HFFc6 (cell line): ENCODE measurements around the gene PIN1. TPM values are rescaled to one million over a fixed set of nuclear protein-coding genes. Genes with fewer than 3 reads are reported as not detected.

Experiments
- DNase-seq: peaks from one replicate; pipeline ENCODE4 v3.0.0-alpha.2; 2018
- H3K27ac Mint-ChIP-seq: 2 replicates; pipeline ENCODE4 v1.8.0; 2020; ENCODE audit warnings: mild to moderate bottlenecking, mixed read lengths
- H3K27me3 Mint-ChIP-seq: 2 replicates; pipeline ENCODE4 v1.8.0; 2021; ENCODE audit warnings: mild to moderate bottlenecking, moderate library complexity, mixed read lengths; ENCODE audit not compliant: insufficient read depth
- H3K36me3 Mint-ChIP-seq: 2 replicates; pipeline ENCODE4 v1.8.0; 2021; ENCODE audit warnings: low read depth, mixed read lengths
- H3K4me1 Mint-ChIP-seq: 2 replicates; pipeline ENCODE4 v1.8.0; 2020; ENCODE audit warnings: low read depth, mixed read lengths
- H3K4me3 Mint-ChIP-seq: 2 replicates; pipeline ENCODE4 v1.8.0; 2020; ENCODE audit warnings: mild to moderate bottlenecking, moderate library complexity, mixed read lengths
- H3K9me3 Mint-ChIP-seq: 2 replicates; pipeline ENCODE4 v1.8.0; 2020; ENCODE audit warnings: mild to moderate bottlenecking, mixed read lengths
- total RNA-seq, 6 experiments: library from RNA; stranded (reverse); fragmentation: NEBNext Ultra II Directional; extraction: Animal tissue kit (Norgen Biotek cat#: 25700); gene quantifications; 2 replicates in 1 of 6; 3 replicates in 5 of 6; pipeline ENCODE4 v1.2.3, GENCODE V29; 2021
- TF ChIP-seq, protein P1 (sequence below): fragments of 200-600 bp; sonication (generic); IDR thresholded peaks from 2 replicates; pipeline ENCODE4 v1.5.0; 2021; ENCODE audit warnings: antibody characterized with exemption, mild to moderate bottlenecking

The PIN1 gene
- total RNA-seq, 6 experiments from 2014 or later, result 113 to 153 (median 120) TPM

GRCh38 chr19:9823816-9824215 lies 11.3 kb upstream of the PIN1 start:
- peaks cover 4% of the 10 kb centered on the region; the same call in 1 of the 2 replicates for H3K27me3 Mint-ChIP-seq
- peaks cover 19% of the 10 kb centered on the region for H3K4me1 Mint-ChIP-seq
- no peak overlapping the region for H3K4me3 Mint-ChIP-seq
- H3K9me3 Mint-ChIP-seq, result no peaks in the 10 kb centered on the region
- H3K27ac Mint-ChIP-seq, result no peak overlapping the region
- H3K36me3 Mint-ChIP-seq, result peaks cover 16% of the 10 kb centered on the region
- no peak for DNase-seq
- TF ChIP-seq, protein P1, sequence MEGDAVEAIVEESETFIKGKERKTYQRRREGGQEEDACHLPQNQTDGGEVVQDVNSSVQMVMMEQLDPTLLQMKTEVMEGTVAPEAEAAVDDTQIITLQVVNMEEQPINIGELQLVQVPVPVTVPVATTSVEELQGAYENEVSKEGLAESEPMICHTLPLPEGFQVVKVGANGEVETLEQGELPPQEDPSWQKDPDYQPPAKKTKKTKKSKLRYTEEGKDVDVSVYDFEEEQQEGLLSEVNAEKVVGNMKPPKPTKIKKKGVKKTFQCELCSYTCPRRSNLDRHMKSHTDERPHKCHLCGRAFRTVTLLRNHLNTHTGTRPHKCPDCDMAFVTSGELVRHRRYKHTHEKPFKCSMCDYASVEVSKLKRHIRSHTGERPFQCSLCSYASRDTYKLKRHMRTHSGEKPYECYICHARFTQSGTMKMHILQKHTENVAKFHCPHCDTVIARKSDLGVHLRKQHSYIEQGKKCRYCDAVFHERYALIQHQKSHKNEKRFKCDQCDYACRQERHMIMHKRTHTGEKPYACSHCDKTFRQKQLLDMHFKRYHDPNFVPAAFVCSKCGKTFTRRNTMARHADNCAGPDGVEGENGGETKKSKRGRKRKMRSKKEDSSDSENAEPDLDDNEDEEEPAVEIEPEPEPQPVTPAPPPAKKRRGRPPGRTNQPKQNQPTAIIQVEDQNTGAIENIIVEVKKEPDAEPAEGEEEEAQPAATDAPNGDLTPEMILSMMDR, result 0 out of 2 replicates have a peak, but pooled peaks have one; percentile 15

GRCh38 chr19:9827289-9828238 lies 7.6 kb upstream of the PIN1 start, which contains the start of gene UBL5:
UBL5 (plus strand) TSS chr19:9827918; CDS start chr19:9828338, 420 bp downstream.
- TF ChIP-seq, protein P1, result no peak
- Mint-ChIP-seq H3K36me3 (peaks cover 18% of the 10 kb centered on the region), H3K27ac (peak within 1 kb of the TSS; percentile 82), H3K9me3 (no peaks in the 10 kb centered on the region), H3K4me3 (peak within 1 kb of the TSS; percentile 94), H3K27me3 (peaks cover 4% of the 10 kb centered on the region; the same call in 1 of the 2 replicates), H3K4me1 (peaks cover 14% of the 10 kb centered on the region)
- DNase-seq, result peak; percentile 73

GRCh38 chr19:9828551-9829063 lies 6.5 kb upstream of the PIN1 start:
- H3K4me3 Mint-ChIP-seq, result peak overlapping the region; percentile 94
- peaks cover 14% of the 10 kb centered on the region for H3K4me1 Mint-ChIP-seq
- H3K9me3 Mint-ChIP-seq, result no peaks in the 10 kb centered on the region
- H3K36me3 Mint-ChIP-seq, result peaks cover 18% of the 10 kb centered on the region
- TF ChIP-seq, protein P1, result no peak
- no peak for DNase-seq
- H3K27ac Mint-ChIP-seq, result peak overlapping the region; percentile 82
- H3K27me3 Mint-ChIP-seq, result peaks cover 3% of the 10 kb centered on the region; the same call in 1 of the 2 replicates

DNA sequence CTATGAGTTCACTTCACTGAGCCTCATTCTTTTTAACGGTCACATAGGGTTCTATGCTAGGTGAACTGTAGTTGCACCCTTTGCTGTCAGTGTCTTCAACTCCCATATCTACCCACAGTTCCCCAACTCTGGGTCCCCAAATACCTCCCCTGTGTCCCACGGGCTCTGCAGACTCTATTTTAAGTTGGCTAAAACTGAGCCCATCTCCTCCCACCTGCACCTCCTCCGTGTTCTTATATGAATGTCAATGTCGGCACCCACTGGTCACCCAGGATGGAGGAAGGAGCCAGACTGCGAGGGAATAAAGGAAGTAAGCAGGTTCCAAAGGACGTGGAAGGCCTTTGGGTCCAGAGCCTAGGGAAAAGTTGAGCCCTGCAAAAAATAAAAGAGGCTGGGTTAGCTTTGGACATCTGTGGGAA lies 802 bp upstream of the PIN1 start:
- peaks cover 4% of the 10 kb centered on the region; the same call in 1 of the 2 replicates for H3K27me3 Mint-ChIP-seq
- H3K27ac Mint-ChIP-seq, result peak overlapping the region; percentile 63; the same call in 1 of the 2 replicates
- peaks cover 18% of the 10 kb centered on the region for H3K4me1 Mint-ChIP-seq
- H3K36me3 Mint-ChIP-seq, result no peaks in the 10 kb centered on the region
- no peak for DNase-seq
- TF ChIP-seq, protein P1, result no peak
- H3K4me3 Mint-ChIP-seq, result peak overlapping the region; percentile 95
- no peaks in the 10 kb centered on the region for H3K9me3 Mint-ChIP-seq

- Mint-ChIP-seq H3K36me3 (no peaks in the 10 kb centered on the region), H3K27me3 (peaks cover 4% of the 10 kb centered on the region; the same call in 1 of the 2 replicates), H3K4me1 (peaks cover 21% of the 10 kb centered on the region), H3K4me3 (peak overlapping the region; percentile 95), H3K27ac (peak overlapping the region; percentile 84), H3K9me3 (no peaks in the 10 kb centered on the region)
- no peak for DNase-seq
- TF ChIP-seq, protein P1, result no peak
Observed at GRCh38 chr19:9835507-9835949, 410 bp downstream of the PIN1 start.
